DND-41 (cell line): ENCODE measurements around the gene DAB1.

Experiments
- ATAC-seq: fragments of 200-7000 bp; cut with Tn5 transposase; 3 replicates; pipeline ENCODE4 v1.9.1; 2021; ENCODE audit warnings: low read depth; ENCODE audit not compliant: insufficient read depth
- DNase-seq: peaks from one replicate; pipeline ENCODE4 v3.0.0-alpha.2; 2020
- H2AFZ ChIP-seq: 2 replicates; pipeline ENCODE4 v1.6.0; 2012; ENCODE audit warnings: low read depth, low read length
- H3K27ac ChIP-seq: 2 replicates; pipeline ENCODE4 v1.5.1; 2012; ENCODE audit warnings: low read length, inconsistent platforms
- H3K27me3 ChIP-seq: fragments of 200-600 bp; sonication (generic); 2 replicates; pipeline ENCODE4 v1.6.0; 2012; ENCODE audit warnings: low read length, mild to moderate bottlenecking, inconsistent platforms; ENCODE audit not compliant: insufficient read depth, poor library complexity
- H3K36me3 ChIP-seq: 2 replicates; pipeline ENCODE4 v1.5.1; 2012; ENCODE audit warnings: low read length, inconsistent platforms; ENCODE audit not compliant: insufficient read depth
- H3K4me1 ChIP-seq: 2 replicates; pipeline ENCODE4 v1.5.1; 2012; ENCODE audit warnings: mild to moderate bottlenecking, low read length; ENCODE audit not compliant: insufficient read depth
- H3K4me2 ChIP-seq: 2 replicates; pipeline ENCODE4 v1.6.0; 2012; ENCODE audit warnings: mild to moderate bottlenecking, moderate library complexity, low read length, inconsistent platforms; ENCODE audit not compliant: insufficient read depth
- H3K4me3 ChIP-seq, 2 experiments: fragments of 200-600 bp in 1 of 2; shearing (Covaris generic) in 1 of 2; 2 replicates each; pipeline ENCODE4 v1.5.1; 2012 to 2016; ENCODE audit warnings: inconsistent platforms in 2 of 2, low read length in 2 of 2, mild to moderate bottlenecking in 2 of 2, low read depth in 1 of 2, moderate library complexity in 1 of 2
- H3K79me2 ChIP-seq: 2 replicates; pipeline ENCODE4 v1.6.0; 2012; ENCODE audit warnings: low read length, inconsistent platforms; ENCODE audit not compliant: insufficient read depth
- H3K9ac ChIP-seq: 2 replicates; pipeline ENCODE4 v1.6.0; 2012; ENCODE audit warnings: low read depth, mild to moderate bottlenecking, inconsistent platforms, low read length, moderate library complexity
- H3K9me3 ChIP-seq: 2 replicates; pipeline ENCODE4 v1.5.1; 2012; ENCODE audit warnings: low read length, moderate library complexity, mild to moderate bottlenecking, inconsistent platforms; ENCODE audit not compliant: insufficient read depth, severe bottlenecking
- H4K20me1 ChIP-seq: 2 replicates; pipeline ENCODE4 v1.6.0; 2012; ENCODE audit warnings: low read length; ENCODE audit not compliant: insufficient read depth
- CTCF ChIP-seq: IDR thresholded peaks from 2 replicates; pipeline ENCODE4 v1.5.1; 2012; ENCODE audit warnings: borderline replicate concordance, low read length, moderate library complexity, mild to moderate bottlenecking; ENCODE audit not compliant: poor library complexity, severe bottlenecking; ENCODE audit errors: extremely low read depth
- EZH2 ChIP-seq: IDR thresholded peaks from 3 replicates; pipeline ENCODE4 v1.6.1; 2012; ENCODE audit warnings: borderline replicate concordance, low read depth, mild to moderate bottlenecking, moderate library complexity, low read length, inconsistent platforms; ENCODE audit not compliant: severe bottlenecking

DAB1 gene

GRCh38 chr1:57447551-57447950 lies 23.7 kb upstream of the DAB1 start:
- no peaks in the 10 kb centered on the region for H3K36me3 ChIP-seq
- H3K9ac ChIP-seq: no peak overlapping the region

GRCh38 chr1:57443004-57443403 lies 19.1 kb upstream of the DAB1 start:
- no peaks in the 10 kb centered on the region for H3K79me2 ChIP-seq
- no peaks in the 10 kb centered on the region for H4K20me1 ChIP-seq
- DNase-seq (no peak), ATAC-seq (no peak)
- H3K36me3 ChIP-seq: no peaks in the 10 kb centered on the region
- H3K27ac ChIP-seq: no peak overlapping the region
- no peaks in the 10 kb centered on the region for H3K4me1 ChIP-seq
- TF ChIP-seq EZH2 (no peak), CTCF (no peak)
- H3K4me2 ChIP-seq: no peak overlapping the region
- no peaks in the 10 kb centered on the region for H3K9me3 ChIP-seq
- H3K4me3 ChIP-seq: no peak overlapping the region
- H3K9ac ChIP-seq: no peak overlapping the region
- H2AFZ ChIP-seq: no peak overlapping the region
- H3K27me3 ChIP-seq: peaks cover 3% of the 10 kb centered on the region

More at GRCh38 chr1:57447551-57447950, 23.7 kb upstream of the DAB1 start:
- Histone ChIP-seq H3K4me3 (no peak overlapping the region), H3K27ac (no peak overlapping the region), H4K20me1 (no peaks in the 10 kb centered on the region), H3K4me2 (no peak overlapping the region), H3K9me3 (no peaks in the 10 kb centered on the region), H3K27me3 (peaks cover 5% of the 10 kb centered on the region), H3K79me2 (no peaks in the 10 kb centered on the region), H3K4me1 (no peaks in the 10 kb centered on the region), H2AFZ (no peak overlapping the region)
- no peak for ATAC-seq
- TF ChIP-seq EZH2 (no peak), CTCF (no peak)
- DNase-seq: no peak

GRCh38 chr1:57440096-57440495 lies 16.2 kb upstream of the DAB1 start:
- H3K9ac ChIP-seq: no peak overlapping the region
- DNase-seq: no peak

More at GRCh38 chr1:57440096-57440495, 16.2 kb upstream of the DAB1 start:
- Histone ChIP-seq H2AFZ (no peak overlapping the region), H3K4me2 (no peak overlapping the region), H4K20me1 (no peaks in the 10 kb centered on the region), H3K9me3 (no peaks in the 10 kb centered on the region), H3K27me3 (peaks cover 3% of the 10 kb centered on the region), H3K27ac (no peak overlapping the region), H3K79me2 (no peaks in the 10 kb centered on the region), H3K36me3 (no peaks in the 10 kb centered on the region), H3K4me3 (no peak overlapping the region), H3K4me1 (no peaks in the 10 kb centered on the region)
- ATAC-seq: no peak
- TF ChIP-seq EZH2 (no peak), CTCF (no peak)
